NCI-H1105 treated with DMSO at 0.1 percent for 48 hours (cell line): ENCODE data around the gene AGAP2.
"Not testable (repeated sequence)": the region's sequence is repeated elsewhere in the genome, so short reads cannot be mapped to it uniquely, and the experiment has no call there.

ENCODE experiments used
- DNase-seq: peaks from one replicate; lab custom pipeline; 2025; lab: John Stamatoyannopoulos, UW

The AGAP2 gene

GRCh38 chr12:57738661-57739237 lies at the start of gene AGAP2:
Gene AGAP2 (minus strand): TSS chr12:57738742. CDS start chr12:57738246, 496 bp downstream.
- DNase-seq: no peak

DNA sequence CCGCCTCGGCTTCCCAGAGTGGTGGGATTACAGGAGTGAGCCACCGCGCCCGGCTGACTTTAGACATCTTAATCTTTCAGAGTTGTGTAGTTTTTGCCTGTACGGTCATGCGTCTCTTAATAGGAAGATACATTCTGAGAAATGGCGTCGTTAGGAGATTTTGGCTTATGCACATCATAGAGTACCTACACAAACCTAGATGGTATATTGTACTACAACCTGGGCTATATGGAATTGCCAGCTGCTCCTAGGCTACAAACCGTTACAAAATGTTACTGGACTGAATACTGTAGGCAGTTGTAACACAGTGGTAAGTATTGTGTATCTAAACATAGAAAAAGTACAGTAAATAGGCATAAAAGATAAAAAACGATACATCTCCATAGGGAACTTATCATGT lies 45.3 kb upstream of the AGAP2 start:
- no peak for DNase-seq

DNA sequence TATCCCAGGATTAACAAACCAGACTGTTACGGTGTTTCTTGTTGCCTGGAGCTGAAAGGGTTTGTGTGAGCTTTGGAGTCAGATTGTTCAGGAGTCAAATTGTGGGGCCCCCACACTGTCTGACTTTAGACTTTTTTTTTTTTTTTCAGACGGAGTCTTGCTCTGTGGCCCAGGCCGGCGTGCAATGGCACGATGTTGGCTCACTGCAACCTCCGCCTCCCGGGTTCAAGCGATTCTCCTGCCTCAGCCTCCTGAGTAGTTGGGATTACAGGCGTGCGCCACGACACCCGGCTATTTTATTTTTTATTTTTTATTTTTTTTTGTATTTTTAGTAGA lies 44.9 kb upstream of the AGAP2 start:
- DNase-seq: no peak

DNA sequence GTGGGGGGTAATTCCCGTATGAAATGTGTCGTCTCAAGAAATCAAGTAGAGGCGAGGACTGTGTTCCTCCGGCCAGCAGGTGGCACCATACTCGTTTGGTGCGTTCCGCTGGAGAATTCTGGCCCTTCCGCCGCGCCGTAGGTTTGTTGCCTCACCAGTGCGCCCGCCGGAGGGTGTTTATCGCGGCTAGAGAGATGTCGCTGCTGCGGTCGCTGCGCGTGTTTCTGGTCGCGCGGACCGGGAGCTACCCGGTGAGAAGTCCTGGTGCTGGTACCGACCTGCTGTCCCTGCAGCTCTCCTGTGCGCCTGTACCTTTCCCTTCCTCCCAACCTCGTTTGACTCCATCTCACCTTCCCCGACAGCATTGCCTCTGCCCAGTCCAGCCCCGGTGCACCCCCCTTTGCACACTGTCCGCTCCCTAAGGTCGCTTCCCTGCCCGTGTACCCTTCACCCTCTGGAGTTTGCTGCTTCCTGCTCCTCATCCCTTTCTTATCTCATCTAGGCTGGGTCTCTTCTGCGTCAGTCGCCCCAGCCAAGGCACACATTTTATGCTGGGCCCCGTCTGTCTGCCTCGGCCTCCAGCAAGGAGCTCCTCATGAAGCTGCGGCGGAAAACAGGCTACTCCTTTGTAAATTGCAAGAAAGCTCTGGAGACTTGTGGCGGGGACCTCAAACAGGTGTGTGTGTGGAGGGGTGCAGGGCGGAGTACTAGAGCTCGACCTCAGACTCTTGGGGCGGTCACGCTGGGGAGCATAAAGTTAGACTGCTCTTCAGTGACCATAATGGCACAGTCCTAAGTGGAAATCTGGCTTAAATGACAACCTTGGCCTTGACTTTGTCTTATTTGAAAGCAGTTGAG lies 44.3 kb upstream of the AGAP2 start, which contains the start of gene TSFM:
Gene TSFM, plus strand, starts transcription at position 180 of the 858 bp plus-strand sequence. Its CDS starts 15 bp downstream, at position 195.
- DNase-seq: peak; percentile 73

- DNase-seq: no peak
Measured at GRCh38 chr12:57782243-57782607, 43.7 kb upstream of the AGAP2 start.

GRCh38 chr12:57781801-57782200 lies 43.3 kb upstream of the AGAP2 start:
- no peak for DNase-seq

DNA sequence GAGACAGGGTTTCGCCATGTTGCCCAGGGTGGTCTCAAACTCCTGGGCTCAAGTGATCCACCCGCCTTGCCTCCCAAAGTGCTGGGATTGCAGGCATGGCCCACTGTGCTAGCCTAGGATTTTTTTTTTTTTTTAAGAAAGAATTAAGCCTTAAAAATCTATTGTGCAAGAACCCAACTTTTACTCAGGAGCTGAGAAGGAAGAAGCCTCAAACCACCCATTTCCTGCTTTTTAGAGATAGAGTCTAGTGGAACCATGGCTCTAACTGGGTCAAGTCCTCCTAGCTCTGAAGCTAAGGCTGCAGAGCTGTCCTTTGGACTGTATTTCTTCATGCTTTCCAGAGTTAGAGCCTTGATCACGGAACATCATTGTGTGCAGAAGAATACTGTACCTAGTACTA lies 42.7 kb upstream of the AGAP2 start:
- DNase-seq: no peak

- DNase-seq: no peak
Measured at GRCh38 chr12:57780284-57780897, 41.8 kb upstream of the AGAP2 start.

GRCh38 chr12:57779736-57780135 lies 41.2 kb upstream of the AGAP2 start:
- DNase-seq: no peak

GRCh38 chr12:57777911-57778310 lies 39.4 kb upstream of the AGAP2 start:
- DNase-seq: no peak

DNA sequence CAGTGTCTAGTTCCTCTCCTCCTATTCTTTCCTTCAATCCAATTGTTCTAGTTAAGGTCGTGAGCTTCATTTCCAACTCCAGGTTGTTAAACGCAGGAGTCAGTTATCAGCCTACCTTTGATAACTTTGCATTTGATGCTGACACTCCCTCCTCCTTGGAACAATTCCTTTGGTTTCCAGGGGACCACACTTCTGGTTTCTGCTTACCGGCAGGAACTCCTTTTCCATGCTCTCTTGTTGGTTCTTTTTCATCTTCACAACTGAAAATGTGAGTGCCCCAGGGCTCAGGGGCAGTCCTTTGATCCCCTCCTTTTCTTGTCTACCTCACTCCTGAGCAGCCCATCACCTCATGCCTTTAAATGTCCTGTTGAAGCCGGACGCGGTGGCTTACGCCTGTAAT lies 38.8 kb upstream of the AGAP2 start:
- no peak for DNase-seq

DNA sequence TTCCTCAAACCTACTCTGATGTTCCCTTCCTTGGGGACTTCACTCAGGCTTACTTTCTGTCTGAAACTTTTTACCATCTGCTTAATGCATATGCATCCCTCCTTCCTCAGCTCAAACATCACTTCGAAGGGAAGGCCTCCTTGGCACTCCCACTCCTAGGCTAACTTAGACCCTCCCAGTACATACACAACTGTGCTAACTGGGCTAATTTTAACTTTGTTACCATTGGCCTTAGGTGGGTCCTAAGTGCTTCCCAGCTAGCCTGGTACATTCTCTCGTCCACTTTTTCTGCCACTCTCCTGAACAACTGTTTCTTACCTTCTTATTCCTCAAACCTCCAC lies 37.7 kb upstream of the AGAP2 start:
- DNase-seq: no peak

DNA sequence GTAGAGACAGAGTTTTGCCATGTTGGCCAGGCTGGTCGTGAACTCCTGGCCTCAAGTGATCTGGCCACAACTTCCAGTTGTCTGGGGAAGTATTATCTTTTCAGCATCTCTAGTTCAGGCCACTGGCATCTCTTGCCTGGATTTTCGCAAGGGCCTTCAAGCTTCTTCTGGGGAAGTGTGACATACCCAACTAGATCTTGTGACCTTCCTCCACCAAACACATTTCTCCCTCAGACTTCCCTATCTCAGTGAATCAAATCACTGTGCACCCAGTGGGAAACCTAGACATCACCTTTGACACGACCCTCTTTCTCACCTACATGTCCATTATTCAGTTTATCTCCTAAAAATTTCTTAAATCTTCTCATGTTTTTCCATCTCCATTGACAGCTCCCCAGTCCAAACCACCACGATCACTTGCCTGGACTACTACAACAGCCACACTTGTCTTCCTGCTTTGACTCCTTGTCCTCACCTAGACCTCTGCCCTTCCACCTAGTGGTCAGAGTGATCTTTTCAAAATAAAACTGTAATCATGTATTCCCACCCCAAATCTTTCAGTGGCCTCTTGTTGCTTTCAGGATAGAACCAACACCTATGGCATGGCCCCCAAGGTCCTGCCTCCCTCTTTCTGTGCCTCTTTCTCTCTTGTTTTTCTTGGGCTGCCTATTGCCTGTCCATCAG lies 37.2 kb upstream of the AGAP2 start:
- no peak for DNase-seq

GRCh38 chr12:57775044-57775443 lies 36.5 kb upstream of the AGAP2 start:
- no peak for DNase-seq

GRCh38 chr12:57774634-57775033 lies 36.1 kb upstream of the AGAP2 start:
- not testable (repeated sequence) for DNase-seq

DNA sequence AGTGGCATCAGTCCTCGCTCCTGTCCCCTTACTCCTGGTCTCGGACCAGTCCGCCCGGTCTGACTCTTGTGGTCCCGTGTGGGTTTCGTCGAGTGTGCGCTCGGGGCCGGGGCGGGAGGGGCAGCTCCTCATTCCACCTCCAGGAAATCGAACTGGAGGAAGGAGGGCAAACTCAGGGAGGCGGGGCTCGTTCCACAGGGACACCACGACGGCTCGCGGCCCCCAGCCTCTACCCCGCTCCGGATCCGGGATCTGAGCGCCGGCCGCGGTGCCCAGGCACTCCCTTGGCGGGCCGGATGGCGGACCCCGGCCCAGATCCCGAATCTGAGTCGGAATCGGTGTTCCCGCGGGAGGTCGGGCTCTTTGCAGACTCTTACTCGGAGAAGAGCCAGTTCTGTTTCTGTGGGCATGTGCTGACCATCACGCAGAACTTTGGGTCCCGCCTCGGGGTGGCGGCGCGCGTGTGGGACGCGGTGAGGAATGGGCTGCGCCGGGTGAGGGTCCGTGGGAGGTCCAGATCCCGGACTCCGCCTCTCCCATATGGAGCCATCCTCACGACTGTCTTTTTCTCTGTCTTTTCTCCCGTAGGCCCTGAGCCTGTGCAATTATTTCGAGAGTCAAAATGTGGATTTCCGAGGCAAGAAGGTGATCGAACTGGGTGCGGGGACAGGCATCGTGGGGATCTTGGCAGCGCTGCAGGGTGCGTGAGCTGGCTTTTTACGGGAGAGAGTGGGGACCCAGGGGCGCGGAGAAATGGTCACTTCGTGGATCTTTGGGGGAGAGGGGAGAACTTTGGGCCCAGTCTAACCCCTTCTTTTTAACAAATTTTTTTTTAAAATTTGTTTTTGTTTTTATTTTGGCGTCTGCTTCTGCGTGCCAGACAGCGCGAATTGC lies 34.1 kb upstream of the AGAP2 start, which contains the start of gene EEF1AKMT3:
Gene EEF1AKMT3, plus strand, starts transcription at position 186 of the 894 bp plus-strand sequence. Its CDS starts 111 bp downstream, at position 297.
- DNase-seq: no peak

- peak; percentile 81 for DNase-seq
Measured at GRCh38 chr12:57771873-57772428, 33.4 kb upstream of the AGAP2 start, which contains the start of gene METTL1. Gene METTL1 (minus strand): TSS chr12:57772105. CDS start chr12:57772083, 22 bp downstream.

GRCh38 chr12:57771236-57771872 lies 32.8 kb upstream of the AGAP2 start:
- peak; percentile 71 for DNase-seq

GRCh38 chr12:57770734-57771133 lies 32.2 kb upstream of the AGAP2 start:
- DNase-seq: no peak

- no peak for DNase-seq
Measured at GRCh38 chr12:57769594-57769993, 31.1 kb upstream of the AGAP2 start.

DNA sequence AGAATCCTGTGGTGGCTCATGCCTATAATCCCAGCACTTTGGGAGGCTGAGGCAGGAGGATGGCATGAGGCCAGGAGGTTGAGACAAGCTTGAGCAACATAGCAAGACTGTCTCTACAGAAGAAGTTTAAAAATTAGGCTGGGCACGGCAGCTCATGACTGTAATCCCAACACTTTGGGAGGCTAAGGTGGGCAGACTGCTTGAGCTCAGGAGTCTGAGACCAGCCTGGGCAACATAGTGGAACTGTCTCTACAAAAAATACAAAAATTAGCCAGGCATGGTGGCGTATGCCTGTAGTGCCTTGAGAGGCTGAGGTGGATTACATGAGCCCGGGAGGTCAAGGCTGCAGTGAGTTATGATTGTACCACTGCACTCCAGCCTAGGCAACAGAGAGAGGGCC lies 29.3 kb upstream of the AGAP2 start:
- DNase-seq: no peak
